H1 (cell line): ENCODE data around the gene DLG4. TPM values are rescaled to one million over a fixed set of nuclear protein-coding genes. Genes with fewer than 3 reads are reported as not detected.

ENCODE experiments used
- BCL11A ChIP-seq, 2 experiments: IDR thresholded peaks; one replicate each; pipeline ENCODE4 v1.6.1; 2011; ENCODE audit warnings: low read depth in 2 of 2, low read length in 2 of 2, mild to moderate bottlenecking in 2 of 2
- CBX5 ChIP-seq: fragments of 300-800, 300-1000 bp; sonication (generic); IDR thresholded peaks from 2 replicates; pipeline ENCODE4 v1.7.1; 2016; ENCODE audit warnings: antibody characterized with exemption, low read length, low read depth
- CEBPB ChIP-seq: IDR thresholded peaks from 2 replicates; pipeline ENCODE4 v1.6.1; 2012; ENCODE audit warnings: low read depth, low read length
- CREB1 ChIP-seq: IDR thresholded peaks from 2 replicates; pipeline ENCODE4 v1.6.1; 2012; ENCODE audit warnings: inconsistent platforms
- KDM1A ChIP-seq: fragments of 200-600, 300-600 bp; sonication (generic); IDR thresholded peaks from 2 replicates; pipeline ENCODE4 v1.7.1; 2016; ENCODE audit warnings: mild to moderate bottlenecking, low read length, borderline replicate concordance
- SIRT6 ChIP-seq: IDR thresholded peaks from one replicate; pipeline ENCODE4 v1.7.1; 2012; ENCODE audit warnings: low read length, inconsistent platforms
- SIX5 ChIP-seq: IDR thresholded peaks from 2 replicates; pipeline ENCODE4 v1.6.1; 2011; ENCODE audit warnings: mild to moderate bottlenecking, low read depth, low read length
- SUZ12 ChIP-seq: fragments of 200-600 bp; sonication (generic); IDR thresholded peaks from 2 replicates; pipeline ENCODE4 v1.6.1; 2012; ENCODE audit warnings: mild to moderate bottlenecking, inconsistent platforms, low read length, moderate library complexity, mixed read lengths
- TAF7 ChIP-seq: optimal IDR thresholded peaks from 2 replicates; pipeline ENCODE3; 2011; ENCODE audit warnings: low read depth, mild to moderate bottlenecking, inconsistent platforms, low read length, moderate library complexity, borderline replicate concordance
- TCF12 ChIP-seq: IDR thresholded peaks from 2 replicates; pipeline ENCODE4 v1.6.1; 2011; ENCODE audit warnings: low read depth, mild to moderate bottlenecking, low read length
- polyA plus RNA-seq, 7 experiments: library from polyadenylated mRNA; depleted of rRNA in 3 of 7; stranded (reverse) in 5 of 7; unstranded in 2 of 7; fragments of >200 nt in 5 of 7; fragments of 200-250 nt in 2 of 7; gene quantifications; 1 replicate in 5 of 7; 2 replicates in 1 of 7; 4 replicates in 1 of 7; pipeline versions ENCODE4 v1.2.1 to v1.2.3, GENCODE V29; 2011 to 2013; ENCODE audit warnings: missing spikeins in 2 of 7, mixed read lengths in 2 of 7
- total RNA-seq: library from RNA; stranded (reverse); fragmentation: NEBNext Ultra II Directional; extraction: Animal tissue kit (Norgen Biotek cat#: 25700); gene quantifications from 2 replicates; pipeline ENCODE4 v1.2.1, GENCODE V29; 2021
- TF ChIP-seq, protein P1 (sequence below): IDR thresholded peaks from 2 replicates; pipeline ENCODE4 v1.6.1; 2012; ENCODE audit warnings: low read length, inconsistent platforms

DLG4 gene
- total and polyA plus RNA-seq, 2 of the 8 experiments (the other 6 are each of a cell fraction or from before 2014, with no cell fraction given), result 18.9 to 45.9 TPM

DNA sequence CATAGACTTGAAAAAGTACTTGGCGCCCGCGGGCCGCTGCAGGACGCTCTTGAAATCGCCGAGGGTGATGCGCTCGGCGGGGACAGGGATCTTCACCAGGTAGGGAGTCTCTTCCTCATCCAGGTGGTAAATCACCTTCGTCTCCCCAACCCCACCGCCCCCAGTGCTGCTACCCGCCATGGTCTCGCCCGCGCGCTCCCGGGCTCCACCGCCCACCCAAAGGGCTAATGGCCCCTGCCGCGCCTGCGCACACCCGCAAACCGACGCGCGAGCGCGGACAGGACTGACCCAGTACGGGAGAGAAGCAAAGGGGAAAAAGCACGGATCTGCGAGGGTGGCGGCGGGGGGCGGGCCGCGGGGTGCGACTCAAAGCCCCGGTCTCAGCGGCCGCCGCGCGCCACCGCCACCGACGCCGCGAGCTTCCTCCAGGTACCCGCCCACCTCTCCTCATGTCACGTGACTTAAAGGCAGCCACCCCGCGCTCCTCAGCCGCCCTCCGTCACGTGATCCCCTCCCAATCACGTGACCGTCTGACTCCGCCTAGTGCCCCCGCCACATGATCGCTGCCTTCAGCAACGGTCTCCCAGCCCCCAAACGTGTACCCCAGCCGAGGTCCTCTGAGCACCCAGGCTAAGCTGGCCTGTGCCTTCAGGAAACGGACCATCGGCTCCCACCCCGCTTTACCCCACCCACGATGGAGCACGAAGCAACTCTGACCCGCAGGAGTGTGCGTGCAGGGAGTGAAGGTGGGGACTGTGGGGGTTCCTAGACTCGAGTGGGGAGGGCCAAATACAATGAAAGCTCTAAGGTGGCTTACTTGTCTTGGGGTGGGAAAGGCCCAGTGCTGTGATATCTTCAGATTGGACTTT is 14.7 kb upstream of the DLG4 start, which contains the start of gene DVL2 (continued):
- TF ChIP-seq, protein P1, sequence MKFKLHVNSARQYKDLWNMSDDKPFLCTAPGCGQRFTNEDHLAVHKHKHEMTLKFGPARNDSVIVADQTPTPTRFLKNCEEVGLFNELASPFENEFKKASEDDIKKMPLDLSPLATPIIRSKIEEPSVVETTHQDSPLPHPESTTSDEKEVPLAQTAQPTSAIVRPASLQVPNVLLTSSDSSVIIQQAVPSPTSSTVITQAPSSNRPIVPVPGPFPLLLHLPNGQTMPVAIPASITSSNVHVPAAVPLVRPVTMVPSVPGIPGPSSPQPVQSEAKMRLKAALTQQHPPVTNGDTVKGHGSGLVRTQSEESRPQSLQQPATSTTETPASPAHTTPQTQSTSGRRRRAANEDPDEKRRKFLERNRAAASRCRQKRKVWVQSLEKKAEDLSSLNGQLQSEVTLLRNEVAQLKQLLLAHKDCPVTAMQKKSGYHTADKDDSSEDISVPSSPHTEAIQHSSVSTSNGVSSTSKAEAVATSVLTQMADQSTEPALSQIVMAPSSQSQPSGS, result peak; percentile 25; the same call in 1 of the 2 replicates
- no peak for TF ChIP-seq SUZ12
- no peak for TF ChIP-seq TCF12
- TF ChIP-seq CEBPB, result no peak
- no peak for TF ChIP-seq BCL11A (IDR thresholded peaks at IDR 0.05; ENCODE audit: low read depth in 2 of 2, low read length in 2 of 2)
- no peak for TF ChIP-seq KDM1A
- TF ChIP-seq SIRT6, result no peak
- TF ChIP-seq CBX5, result no peak
- no peak for TF ChIP-seq TAF7
- TF ChIP-seq SIX5, result no peak
- peak; percentile 67 for TF ChIP-seq CREB1
